Neuron (in vitro differentiated cells): ENCODE results near the gene IRX2.

Experiments used
- H2AFZ ChIP-seq: one replicate; pipeline ENCODE4 v1.6.1; 2013; ENCODE audit warnings: low read depth, mild to moderate bottlenecking, inconsistent platforms, low read length, moderate library complexity
- H3K27me3 ChIP-seq: one replicate; pipeline ENCODE4 v1.6.1; 2013; ENCODE audit warnings: low read length; ENCODE audit not compliant: insufficient read depth
- H3K36me3 ChIP-seq: one replicate; pipeline ENCODE4 v1.6.1; 2013; ENCODE audit warnings: low read length; ENCODE audit not compliant: insufficient read depth
- H3K4me1 ChIP-seq: one replicate; pipeline ENCODE4 v1.6.1; 2013; ENCODE audit warnings: low read length; ENCODE audit not compliant: insufficient read depth
- H3K4me3 ChIP-seq: 2 replicates; pipeline ENCODE4 v1.5.1; 2013; ENCODE audit warnings: mild to moderate bottlenecking, low read length, moderate library complexity
- H3K9me3 ChIP-seq: one replicate; pipeline ENCODE4 v1.6.1; 2013; ENCODE audit warnings: low read length

Gene IRX2

GRCh38 chr5:2741956-2742355, 9.5 kb downstream of the IRX2 start:
- no peak overlapping the region for H2AFZ ChIP-seq
- peaks cover 18% of the 10 kb centered on the region for H3K4me1 ChIP-seq
- H3K36me3 ChIP-seq = peaks cover 50% of the 10 kb centered on the region
- no peak overlapping the region for H3K4me3 ChIP-seq
- peaks cover 35% of the 10 kb centered on the region for H3K9me3 ChIP-seq
- H3K27me3 ChIP-seq = no peaks in the 10 kb centered on the region

- H3K27me3 ChIP-seq = no peaks in the 10 kb centered on the region
- peaks cover 43% of the 10 kb centered on the region for H3K36me3 ChIP-seq
Observed at GRCh38 chr5:2740876-2741555, 10.5 kb downstream of the IRX2 start.

DNA sequence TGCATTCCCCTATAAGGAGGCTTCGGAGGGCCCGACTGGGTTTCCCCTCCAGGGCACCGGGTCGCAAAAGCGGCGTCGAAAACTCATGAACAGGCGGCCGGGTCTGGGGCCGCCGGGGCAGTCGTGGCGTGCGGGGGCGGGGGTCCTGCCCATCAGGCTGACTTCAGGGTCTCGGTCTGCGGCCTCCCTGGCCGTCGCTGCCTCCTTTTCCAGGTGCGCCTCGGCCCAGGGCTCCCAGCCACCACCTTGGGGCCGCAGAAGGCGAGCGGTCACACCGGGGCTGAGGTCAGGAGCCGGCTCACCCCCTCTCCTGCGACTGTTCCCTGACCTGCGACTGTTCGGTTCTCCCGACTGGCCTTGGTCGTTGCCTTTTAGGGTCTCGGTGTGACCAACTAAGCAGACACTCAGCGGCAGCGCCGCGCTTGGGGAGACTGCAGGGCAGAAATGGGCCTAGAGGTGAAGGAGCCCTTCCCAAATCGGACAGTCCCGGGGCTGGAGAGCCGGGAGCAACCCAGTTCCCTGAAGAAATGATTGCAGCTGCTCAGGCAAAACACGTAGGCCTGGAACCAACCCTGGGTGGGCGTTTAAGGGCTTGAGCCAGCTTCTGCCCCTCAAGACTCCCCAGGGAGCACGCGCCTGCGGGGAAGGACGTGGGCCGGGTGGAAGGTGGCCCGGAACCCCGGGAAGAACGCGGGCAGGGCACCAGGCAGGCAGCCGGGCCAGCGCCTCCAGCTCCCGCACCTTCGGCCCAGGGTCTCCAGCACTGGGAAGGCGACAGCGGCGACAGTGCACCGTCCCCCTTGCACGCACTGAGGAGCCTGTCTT, 11.2 kb downstream of the IRX2 start:
- H3K36me3 ChIP-seq = peaks cover 36% of the 10 kb centered on the region
- H3K4me3 ChIP-seq = no peak overlapping the region
- peaks cover 33% of the 10 kb centered on the region for H3K9me3 ChIP-seq
- no peak overlapping the region for H2AFZ ChIP-seq
- H3K27me3 ChIP-seq = no peaks in the 10 kb centered on the region
- peaks cover 3% of the 10 kb centered on the region for H3K4me1 ChIP-seq

More at GRCh38 chr5:2740876-2741555, 10.5 kb downstream of the IRX2 start:
- Histone ChIP-seq H3K4me3 (no peak overlapping the region), H2AFZ (no peak overlapping the region), H3K4me1 (peaks cover 9% of the 10 kb centered on the region), H3K9me3 (peaks cover 32% of the 10 kb centered on the region)

DNA sequence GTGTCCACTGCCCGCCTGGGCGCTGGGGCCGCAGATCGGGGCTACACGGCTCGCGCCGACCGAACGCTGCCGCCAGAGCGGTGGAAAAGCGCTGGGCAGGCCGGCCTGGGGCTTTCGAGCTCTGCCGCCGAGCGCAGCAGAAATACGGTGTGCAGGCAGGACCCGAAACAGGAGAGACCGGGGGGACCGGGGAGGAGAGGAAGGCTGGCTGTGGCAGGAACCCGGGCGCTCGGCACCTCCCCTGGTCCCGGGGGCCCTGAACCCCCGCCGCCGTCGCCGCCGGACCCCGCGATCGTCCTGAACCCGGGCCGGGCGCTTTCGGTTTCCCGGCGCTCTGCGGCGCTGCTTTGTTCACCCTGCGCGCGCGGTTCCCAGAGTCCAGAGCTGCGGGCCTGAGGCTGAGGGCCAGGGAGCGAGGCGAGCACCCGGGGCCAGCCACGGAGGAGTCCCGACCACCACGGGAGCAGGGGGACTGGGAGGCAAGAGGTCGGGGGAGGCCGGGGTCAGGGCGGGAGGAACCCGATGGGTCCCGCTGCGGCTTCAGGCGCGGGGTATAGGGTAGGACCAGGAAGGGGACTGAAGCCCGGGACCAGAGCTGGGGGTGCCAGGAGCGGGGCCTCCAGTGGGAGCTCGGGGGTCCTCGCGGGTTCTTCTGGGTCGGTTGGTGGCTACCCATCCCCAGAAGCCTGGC, 12.0 kb downstream of the IRX2 start:
- Histone ChIP-seq H3K36me3 (peaks cover 28% of the 10 kb centered on the region), H3K4me3 (no peak overlapping the region), H3K27me3 (no peaks in the 10 kb centered on the region), H2AFZ (no peak overlapping the region), H3K4me1 (peaks cover under 1% of the 10 kb centered on the region), H3K9me3 (peaks cover 33% of the 10 kb centered on the region)

GRCh38 chr5:2738700-2739359, 12.6 kb downstream of the IRX2 start:
- peaks cover 22% of the 10 kb centered on the region for H3K36me3 ChIP-seq
- H3K9me3 ChIP-seq = peaks cover 28% of the 10 kb centered on the region
- no peak overlapping the region for H2AFZ ChIP-seq
- H3K4me1 ChIP-seq = no peaks in the 10 kb centered on the region
- H3K4me3 ChIP-seq = no peak overlapping the region
- H3K27me3 ChIP-seq = no peaks in the 10 kb centered on the region

DNA sequence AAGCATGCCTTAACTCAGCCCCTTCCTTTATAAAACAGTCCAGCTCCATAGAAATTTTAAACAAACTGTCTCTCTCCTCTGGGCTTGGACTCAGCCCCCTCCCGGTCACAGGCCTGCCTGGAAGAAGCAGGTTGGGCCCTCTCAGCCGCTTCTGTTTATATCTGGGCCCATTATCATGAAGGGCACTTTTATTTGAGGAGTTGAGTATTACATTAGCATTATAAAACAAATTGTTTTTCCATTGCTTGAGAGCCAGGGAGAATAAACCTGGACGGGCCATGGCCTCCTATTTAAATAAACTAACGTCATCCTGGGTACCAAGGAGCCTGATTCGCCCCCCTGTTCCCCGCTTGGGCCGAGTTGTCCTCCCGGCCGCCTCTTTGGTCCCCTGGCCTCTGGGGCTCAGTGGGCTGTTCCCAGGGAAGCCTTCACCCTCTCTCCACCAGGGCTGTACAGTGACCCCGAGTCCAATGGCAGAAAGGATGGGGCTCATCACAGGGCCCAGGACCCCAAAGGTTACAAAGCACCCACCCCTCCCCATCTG, 13.2 kb downstream of the IRX2 start:
- H2AFZ ChIP-seq = no peak overlapping the region

DNA sequence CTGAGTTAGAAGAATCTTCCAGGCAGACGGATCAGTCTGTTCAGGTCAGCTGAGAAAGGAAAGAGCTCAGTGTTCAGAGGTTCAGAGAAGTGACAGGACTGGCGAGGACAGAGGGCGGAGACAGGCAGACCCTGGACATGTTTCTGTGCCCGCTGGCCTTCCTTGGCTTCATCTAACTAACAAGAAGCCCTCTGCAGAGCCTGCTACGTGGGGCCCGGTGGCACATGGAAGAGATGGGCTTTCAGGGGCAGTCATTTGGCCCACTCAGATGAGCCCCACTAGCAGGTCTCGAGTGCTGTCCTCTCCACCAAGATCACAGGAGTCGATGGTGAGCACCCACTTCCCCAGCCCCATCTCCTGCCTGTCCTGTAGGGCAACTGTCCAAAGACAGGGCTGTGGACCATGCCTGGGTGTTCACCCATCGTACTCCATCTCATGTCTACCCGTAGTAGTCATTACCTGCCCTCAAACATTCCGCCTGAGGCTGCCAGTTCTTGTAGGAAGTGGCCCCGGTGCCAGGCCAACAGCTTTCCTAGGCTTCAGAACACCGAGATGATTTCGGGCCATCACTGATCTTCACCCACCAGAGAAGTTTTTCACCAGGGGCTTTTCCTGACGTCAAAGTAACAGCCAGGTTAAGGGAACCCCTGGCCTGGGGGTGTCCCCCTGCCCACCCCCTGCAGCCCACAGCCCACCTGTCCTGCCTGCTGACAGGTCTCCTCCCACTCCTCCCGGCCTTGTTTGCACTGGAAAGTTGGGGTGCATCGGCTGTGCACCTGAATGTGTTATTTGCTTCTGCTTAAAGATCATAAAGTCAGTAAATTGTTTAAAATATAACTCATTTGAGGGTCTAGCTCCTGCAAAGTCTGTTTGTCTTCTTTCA, 14.0 kb downstream of the IRX2 start:
- Histone ChIP-seq H3K9me3 (peaks cover 27% of the 10 kb centered on the region), H3K4me3 (no peak overlapping the region), H3K36me3 (peaks cover 10% of the 10 kb centered on the region), H2AFZ (no peak overlapping the region), H3K4me1 (no peaks in the 10 kb centered on the region), H3K27me3 (no peaks in the 10 kb centered on the region)

More for the DNA sequence above, 13.2 kb downstream of the IRX2 start:
- Histone ChIP-seq H3K9me3 (peaks cover 27% of the 10 kb centered on the region), H3K27me3 (no peaks in the 10 kb centered on the region), H3K4me1 (no peaks in the 10 kb centered on the region), H3K4me3 (no peak overlapping the region), H3K36me3 (peaks cover 16% of the 10 kb centered on the region)

DNA sequence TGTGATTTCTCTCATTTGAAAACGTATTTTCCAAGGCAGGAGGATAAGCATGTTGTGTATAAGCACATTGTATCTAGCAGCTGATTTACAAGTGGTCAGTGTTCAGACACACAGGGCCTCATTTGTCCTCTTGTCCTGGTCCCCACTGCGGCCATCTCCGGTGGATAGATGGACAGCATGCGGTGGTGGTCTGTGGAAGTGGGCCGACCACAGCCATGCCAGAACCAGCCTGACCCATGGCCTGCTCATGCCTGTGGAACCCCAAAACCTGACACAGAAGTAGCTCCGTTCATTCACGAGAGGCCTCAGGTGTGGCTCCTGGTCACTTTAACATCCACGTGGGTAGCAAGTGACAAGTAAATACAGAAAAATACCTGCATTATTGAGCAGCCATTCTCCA, 14.6 kb downstream of the IRX2 start:
- no peak overlapping the region for H2AFZ ChIP-seq
- peaks cover 5% of the 10 kb centered on the region for H3K36me3 ChIP-seq
- H3K4me1 ChIP-seq = no peaks in the 10 kb centered on the region
- H3K9me3 ChIP-seq = peaks cover 24% of the 10 kb centered on the region
- no peaks in the 10 kb centered on the region for H3K27me3 ChIP-seq
- H3K4me3 ChIP-seq = no peak overlapping the region

DNA sequence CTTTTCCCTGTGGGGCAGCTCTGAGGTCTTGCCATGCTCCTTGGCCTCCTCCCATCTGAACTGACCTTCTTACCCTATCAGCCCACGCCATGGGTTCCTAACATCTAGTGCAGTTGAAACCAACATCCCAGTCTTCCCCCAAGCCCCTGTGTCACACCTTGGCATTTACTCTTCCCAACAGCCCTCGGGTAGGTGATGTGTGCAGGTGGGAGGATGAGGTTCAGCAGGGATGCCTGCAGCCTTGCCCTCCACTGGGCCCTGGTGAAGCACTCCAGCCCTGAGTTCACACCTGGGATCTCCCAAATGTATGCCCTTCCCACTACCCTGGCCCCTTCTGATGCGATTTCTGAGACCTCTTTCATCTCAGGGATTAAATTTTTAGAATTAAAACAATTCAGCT, 15.5 kb downstream of the IRX2 start:
- Histone ChIP-seq H2AFZ (no peak overlapping the region), H3K27me3 (no peaks in the 10 kb centered on the region), H3K4me3 (no peak overlapping the region), H3K9me3 (peaks cover 21% of the 10 kb centered on the region), H3K4me1 (no peaks in the 10 kb centered on the region), H3K36me3 (peaks cover 3% of the 10 kb centered on the region)

DNA sequence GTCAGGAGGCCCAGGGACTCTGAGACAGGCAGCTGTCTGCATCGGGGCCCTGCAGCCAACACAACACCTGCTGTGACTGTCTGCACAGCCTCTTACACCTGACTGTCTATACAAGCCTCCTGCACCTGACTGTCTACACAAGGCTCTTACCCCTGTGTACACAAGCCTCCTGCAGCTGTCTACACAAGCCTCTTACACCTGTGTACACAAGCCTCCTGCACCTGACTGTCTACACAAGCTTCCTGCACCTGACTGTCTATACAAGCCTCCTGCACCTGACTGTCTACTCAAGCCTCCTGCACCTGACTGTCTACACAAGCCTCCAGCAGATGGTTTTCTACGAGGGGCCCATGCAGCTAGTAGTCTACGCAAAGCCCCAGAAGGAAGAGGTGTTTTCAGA, 18.6 kb downstream of the IRX2 start:
- H3K4me1 ChIP-seq = no peaks in the 10 kb centered on the region
- no peaks in the 10 kb centered on the region for H3K27me3 ChIP-seq
- no peak overlapping the region for H2AFZ ChIP-seq
- no peak overlapping the region for H3K4me3 ChIP-seq
- peaks cover 3% of the 10 kb centered on the region for H3K36me3 ChIP-seq
- peaks cover 7% of the 10 kb centered on the region for H3K9me3 ChIP-seq

DNA sequence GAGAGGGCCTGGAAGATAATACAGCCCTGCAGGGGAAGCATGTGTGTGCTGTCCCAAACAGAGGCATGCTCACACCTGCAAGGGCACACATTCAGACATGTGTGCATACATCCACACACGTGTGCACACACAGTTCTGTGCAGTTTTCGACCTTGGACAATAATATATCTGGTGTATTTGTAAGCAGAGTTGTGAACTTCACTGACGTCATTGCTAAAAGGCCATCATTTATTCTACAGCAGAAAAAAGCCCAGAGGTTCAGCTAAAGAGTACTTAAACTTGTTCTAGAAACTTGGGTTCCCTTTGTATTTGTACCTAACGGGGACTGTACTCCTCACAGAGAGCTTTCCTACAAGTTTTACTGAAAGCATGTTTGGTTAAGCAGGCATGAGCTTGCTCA, 19.5 kb downstream of the IRX2 start:
- Histone ChIP-seq H2AFZ (no peak overlapping the region), H3K4me3 (no peak overlapping the region), H3K9me3 (peaks cover 2% of the 10 kb centered on the region), H3K4me1 (no peaks in the 10 kb centered on the region), H3K27me3 (no peaks in the 10 kb centered on the region), H3K36me3 (peaks cover 3% of the 10 kb centered on the region)

- no peak overlapping the region for H3K4me3 ChIP-seq
- H3K27me3 ChIP-seq = no peaks in the 10 kb centered on the region
- H3K36me3 ChIP-seq = no peaks in the 10 kb centered on the region
- H3K4me1 ChIP-seq = no peaks in the 10 kb centered on the region
- H2AFZ ChIP-seq = no peak overlapping the region
- H3K9me3 ChIP-seq = no peaks in the 10 kb centered on the region
Observed at GRCh38 chr5:2729189-2729588, 22.3 kb downstream of the IRX2 start.
